ENCODE results near the gene TSR3.

The TSR3 gene

DNA sequence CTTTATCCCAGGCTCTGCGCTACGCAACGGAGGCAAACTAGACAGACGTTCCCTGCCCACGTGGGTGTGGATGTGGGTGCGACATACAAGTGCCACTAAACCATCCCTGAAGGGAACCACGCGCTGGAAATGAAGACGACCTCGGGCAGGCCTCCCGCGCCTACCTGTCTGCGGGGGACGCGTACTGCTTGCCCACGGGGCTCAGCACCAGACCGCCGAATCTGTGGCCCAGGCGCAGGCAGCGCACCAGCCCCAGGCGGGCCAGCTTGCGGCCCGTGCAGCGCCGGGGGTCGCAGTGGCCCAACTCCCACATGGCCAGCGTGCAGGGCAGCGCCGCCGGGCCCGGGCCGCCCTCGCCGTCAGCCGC is 480 bp downstream of the TSR3 start:
- DNase-seq (ENCODE audit: low read depth), result no peak

DNA sequence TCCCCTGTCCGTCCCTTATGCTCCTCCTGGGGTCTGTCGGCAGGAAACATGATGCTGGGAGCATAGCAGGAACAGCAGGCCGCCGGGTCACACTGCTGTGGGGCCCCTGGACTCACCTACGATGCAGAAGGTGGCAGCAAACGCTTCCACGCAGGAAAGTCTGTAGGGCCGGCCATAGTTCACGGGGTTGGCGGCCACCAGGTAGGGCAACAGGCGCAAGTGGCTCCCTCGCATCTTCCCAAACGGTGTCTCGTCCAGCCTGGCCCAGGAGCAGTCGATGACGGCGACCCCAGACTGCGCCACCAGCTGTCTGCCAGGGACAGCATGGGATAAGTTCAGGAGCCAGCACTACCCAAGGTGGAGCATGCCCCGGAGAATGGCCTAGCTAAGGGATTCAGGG is 987 bp downstream of the TSR3 start:
- DNase-seq (ENCODE audit: low read depth), result no peak

DNA sequence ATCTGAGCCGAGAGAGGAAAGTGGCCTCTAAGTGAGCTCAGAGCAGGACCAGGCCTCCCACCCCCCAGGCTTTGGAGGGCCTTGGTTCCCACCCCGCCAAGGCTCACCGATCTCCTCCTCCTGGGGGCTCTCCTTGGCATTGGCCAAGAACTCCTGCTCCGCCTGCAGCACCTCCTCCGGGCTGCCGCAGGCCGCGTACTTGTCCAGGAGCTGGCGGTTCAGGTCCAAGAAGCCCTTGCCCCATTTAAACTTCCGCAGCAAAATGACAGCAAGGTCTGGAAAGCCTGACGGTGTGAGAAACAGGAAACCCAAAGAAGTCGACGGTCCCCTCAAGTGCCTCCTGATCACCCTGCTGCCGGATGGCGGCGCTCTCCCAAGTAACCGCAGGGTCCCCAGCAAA is 1.7 kb downstream of the TSR3 start:
- DNase-seq (ENCODE audit: low read depth), result no peak

DNA sequence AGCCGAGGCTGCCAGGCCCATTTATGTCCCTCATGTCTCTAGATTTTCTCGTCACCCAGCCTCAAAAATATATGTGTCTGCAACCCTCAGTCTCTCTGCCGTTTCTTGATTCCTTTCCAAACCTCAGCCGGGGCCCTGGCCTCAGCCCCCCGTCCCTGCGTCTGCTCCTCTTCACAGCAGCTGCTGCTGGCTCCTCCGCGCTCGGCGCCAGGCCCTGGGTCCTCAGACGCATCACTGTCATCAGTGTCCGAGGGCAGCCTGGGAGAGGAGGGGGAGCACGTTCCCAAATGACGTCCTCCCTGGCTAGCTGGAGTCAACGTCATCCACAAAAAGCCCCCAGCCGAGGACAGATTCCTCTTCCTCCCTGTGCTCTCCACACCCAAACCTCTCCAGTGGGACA is 2.3 kb downstream of the TSR3 start:
- DNase-seq (ENCODE audit: low read depth), result no peak

DNA sequence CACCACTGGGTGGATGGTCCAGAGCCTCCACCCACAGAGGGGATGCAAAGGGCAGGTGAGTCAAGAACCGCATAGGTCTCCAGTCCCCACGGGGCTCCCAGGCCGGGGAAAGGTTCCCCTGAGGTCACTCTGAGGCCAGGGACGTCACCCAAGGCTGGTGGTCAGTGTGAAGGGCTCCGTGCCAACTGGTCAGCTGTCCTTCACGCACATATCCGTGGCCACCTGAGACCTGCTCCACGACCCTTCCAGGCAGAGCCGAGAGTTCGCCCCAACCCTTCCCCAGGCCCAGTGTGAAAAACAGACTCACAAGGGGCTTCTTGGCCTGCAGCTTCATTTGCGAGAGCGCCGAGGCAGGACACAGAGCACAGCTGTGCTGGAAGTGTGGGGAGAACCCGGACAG is 2.8 kb downstream of the TSR3 start:
- DNase-seq (ENCODE audit: low read depth), result no peak

DNA sequence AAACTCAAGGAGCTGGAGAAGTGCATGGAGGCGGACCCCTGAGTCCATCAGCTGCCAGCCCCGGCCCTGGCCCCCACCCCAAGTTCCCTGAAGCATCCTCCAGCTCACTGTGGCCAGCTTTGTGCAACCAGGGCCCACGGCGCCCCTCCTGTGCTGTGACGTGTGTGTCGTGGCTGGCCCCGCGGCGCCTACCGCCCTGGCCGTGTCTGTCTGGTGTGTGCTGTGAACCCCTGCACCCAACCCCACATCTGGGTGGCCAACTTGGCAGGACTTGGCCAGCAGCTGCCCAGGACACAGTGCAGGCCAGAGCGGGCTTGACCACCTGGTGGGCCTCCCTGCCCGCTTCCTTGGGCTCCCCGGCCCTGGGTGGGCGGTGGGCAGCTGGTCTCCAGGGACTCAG is 3.2 kb downstream of the TSR3 start:
- DNase-seq (ENCODE audit: low read depth), result no peak

DNA sequence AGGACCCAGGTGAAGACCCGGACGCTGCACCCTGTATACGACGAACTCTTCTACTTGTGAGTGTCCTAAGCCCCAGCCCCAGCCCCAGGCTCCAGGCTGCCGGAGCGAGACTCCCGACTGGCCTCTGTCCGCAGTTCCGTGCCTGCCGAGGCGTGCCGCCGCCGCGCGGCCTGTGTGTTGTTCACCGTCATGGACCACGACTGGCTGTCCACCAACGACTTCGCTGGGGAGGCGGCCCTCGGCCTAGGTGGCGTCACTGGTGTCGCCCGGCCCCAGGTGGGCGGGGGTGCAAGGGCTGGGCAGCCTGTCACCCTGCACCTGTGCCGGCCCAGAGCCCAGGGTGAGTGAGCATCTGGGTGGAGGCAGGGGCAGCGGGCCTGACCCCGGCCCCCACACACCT is 3.7 kb downstream of the TSR3 start:
- DNase-seq (ENCODE audit: low read depth), result no peak

DNA sequence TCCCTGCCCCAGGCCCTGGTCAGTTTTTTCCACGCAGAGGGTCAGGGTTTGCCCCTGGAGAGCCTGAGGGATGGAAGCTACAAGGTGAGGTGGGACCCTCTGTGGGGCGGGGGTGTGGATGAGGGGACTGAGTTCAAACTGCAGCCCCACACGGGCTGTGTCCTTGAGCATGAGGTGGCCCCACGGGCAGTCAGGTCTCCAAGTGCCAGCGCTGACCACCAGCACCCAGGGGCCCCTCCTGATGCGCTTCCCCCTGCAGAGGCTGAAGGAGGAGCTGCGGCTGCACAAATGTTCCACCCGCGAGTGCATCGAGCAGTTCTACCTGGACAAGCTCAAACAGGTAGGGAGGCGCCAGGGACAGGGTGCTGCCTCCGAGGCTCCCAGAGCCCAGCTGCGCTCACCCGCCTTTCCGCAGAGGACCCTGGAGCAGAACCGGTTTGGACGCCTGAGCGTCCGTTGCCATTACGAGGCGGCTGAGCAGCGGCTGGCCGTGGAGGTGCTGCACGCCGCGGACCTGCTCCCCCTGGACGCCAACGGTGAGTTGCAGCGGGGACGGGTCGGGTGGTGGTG is 4.3 kb downstream of the TSR3 start:
- DNase-seq (ENCODE audit: low read depth), result no peak

DNA sequence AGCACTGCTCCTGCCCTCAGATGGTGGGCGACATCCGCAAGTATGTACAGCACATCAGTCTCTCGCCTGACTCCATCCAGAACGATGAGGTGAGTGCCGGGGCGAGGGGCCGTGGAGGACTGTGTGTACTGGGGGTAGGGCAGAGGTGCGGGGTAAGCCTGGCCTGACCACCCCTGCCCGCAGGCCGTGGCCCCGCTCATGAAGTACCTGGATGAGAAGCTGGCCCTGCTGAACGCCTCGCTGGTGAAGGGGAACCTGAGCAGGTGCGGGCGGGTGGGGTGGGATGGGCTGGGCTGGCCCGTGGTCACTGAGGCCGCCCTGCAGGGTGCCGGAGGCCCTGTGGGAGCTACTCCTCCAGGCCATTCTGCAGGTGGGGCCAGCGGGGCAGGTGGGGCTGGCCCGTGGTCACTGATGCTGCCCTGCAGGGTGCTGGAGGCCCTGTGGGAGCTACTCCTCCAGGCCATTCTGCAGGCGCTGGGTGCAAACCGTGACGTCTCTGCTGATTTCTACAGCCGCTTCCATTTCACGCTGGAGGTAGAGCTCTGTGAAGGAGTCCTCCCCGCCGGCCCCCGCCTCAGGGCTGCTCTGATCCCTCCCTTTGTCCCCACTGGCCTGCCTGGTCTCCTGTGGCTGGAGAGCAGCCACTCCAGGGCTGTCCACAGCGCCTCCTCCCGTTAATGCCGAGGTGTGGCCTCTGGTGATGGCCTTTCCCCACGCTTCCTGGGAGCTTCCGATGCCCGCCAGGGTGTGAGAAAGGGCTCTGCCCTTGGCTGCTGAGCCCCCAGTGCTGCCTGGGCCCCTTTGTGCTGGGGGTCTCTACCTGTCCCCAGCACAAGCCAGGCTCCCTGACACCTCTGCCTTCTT is 5.0 kb downstream of the TSR3 start:
- no peak for DNase-seq (ENCODE audit: low read depth)

DNA sequence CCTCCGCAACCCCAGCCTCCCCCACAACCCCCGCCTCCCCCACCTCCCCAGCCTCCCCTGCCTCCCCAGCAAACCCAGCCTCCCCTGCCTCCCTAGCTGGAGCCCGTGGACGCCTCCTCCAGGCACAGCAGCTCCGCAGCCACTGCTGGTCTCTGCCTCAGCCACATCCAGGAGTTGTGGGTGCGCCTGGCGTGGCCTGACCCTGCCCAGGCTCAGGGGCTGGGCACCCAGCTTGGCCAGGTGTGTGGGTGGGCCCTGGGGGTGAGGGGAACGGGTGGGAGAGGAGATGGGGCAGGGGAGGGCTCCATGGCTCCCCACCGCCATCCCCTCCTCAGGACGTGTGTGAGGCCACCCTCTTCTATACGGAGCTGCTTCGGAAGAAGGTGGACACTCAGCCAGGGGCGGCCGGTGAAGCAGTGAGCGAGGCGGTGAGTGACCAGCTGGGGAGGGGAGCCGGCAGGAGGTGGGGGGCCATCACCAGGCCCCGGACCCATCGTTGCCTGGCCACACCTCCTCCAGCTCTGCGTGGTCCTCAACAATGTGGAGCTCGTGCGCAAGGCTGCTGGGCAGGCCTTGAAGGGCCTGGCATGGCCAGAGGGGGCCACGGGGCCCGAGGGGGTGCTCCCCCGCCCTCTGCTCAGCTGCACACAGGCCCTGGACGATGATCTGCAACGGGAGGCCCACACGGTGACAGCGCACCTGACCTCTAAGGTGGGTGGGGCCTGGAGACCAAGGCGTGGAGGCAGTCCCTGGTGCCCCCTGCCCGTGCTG is 5.8 kb downstream of the TSR3 start:
- DNase-seq (ENCODE audit: low read depth), result no peak

DNA sequence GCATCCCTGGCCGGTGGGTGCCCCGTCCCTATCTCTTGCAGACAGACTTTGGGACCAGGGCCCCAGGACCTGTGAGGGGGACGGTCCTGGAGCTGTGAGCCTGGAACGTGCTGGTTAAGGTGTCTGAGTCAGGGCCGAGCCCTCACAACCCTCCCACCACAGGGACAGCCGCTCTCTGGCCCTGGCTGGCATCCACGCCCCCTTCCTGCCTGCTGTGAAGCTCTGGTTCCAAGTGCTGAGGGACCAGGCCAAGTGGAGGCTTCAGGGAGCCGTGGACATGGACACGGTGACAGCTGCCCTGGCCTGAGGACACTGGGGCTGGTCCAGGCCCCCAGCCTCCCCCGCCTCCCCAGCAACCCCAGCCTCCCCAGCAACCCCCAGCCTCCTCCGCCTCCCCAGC is 6.6 kb downstream of the TSR3 start:
- no peak for DNase-seq (ENCODE audit: low read depth)

DNA sequence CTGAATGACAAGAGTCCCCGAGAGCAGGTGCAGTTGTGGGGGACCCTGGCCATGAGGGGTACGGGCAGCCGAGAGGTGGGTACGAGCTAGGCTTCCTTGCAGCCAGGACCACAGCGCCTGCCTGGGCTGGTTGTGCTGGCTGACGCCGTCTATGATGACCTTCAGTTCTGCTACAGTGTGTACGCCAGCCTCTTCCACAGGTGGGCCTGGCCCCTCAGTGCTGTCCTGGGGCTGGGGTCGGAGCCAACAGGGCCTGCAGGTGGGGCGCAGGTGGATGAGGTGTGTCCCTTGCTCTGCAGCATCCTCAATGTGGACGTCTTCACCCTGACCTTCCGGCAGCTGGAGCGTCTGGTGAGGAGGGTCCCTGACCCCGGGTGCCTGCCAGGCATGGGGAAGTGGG is 7.2 kb downstream of the TSR3 start:
- no peak for DNase-seq (ENCODE audit: low read depth)

DNA sequence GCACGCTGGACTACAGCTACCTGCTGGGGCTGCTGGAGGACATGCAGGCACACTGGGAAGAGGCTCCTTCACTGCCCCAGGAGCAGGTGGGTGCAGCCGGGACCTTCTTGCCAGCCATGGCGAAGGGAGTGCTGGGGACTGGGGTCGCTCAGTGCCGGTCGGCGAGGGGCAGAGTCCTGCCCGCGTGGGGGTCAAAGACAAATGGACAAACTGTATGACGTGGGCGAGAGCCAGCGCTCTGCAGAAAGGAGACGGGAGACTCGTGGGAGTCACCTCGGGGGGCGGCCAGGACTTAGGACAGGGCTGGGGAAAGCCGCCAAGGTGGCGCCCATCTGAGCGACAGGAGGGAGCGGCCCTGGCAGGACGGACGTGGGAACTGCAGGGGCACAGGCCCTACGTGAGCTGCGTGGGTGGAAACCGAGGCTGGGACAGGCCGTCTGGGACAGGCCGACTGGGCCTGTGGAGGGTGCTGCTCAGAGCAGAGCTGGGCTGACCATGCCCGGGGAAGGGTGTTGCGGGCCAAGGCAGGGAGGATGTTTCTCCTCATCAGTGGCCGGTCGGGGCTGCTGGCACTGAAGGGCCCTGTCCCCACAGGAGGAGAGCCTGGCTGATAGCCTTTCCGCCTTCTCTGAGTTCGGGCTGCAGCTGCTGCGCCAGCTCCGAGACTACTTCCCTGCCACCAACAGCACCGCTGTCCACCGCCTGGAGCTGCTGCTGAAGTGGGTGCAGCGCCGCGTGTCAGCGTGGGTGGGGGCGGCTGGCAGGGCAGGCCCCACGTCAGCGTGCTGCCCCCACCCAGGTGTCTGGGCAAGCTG is 8.0 kb downstream of the TSR3 start:
- DNase-seq (ENCODE audit: low read depth), result no peak

DNA sequence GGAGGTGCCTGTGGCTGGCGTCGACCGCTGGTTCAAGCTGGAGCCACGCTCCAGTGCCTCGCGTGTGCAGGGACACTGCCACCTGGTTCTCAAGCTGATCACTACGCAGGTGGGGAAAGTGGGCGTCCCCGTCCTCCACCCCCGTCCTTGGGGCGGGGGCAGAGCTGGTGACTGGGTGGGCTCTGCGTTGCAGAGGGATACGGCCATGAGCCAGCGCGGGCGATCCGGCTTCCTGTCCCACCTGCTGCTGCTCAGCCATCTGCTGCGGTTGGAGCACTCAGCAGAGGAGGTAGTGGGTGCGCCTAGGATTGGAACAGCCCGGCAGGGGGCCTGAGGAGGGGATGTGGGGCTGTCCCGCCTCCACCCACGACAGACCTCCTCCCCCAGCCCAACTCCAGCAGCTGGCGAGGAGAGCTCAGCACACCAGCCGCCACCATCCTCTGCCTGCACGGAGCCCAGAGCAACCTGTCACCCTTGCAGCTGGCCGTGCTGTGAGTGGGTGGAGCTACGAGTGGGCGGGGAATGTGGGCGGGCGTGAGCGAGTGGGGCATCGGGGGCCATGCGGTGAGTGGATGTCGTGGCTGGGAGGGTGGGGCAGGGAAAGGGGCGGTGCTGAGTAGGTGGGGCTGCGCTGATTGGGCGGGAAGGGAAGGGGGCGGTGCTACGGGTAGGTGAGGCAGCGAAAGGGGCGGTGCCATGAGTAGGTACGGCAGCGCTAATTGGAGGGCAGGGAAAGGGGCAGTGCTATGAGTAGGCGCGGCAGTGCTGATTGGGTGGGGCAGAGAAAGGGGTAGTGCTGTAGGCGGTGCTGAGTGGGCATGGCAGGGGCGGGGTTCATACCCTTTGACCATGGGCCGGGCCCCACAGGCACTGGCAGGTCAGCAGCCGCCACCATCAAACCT is 8.9 kb downstream of the TSR3 start:
- DNase-seq (ENCODE audit: low read depth), result peak; percentile 87

DNA sequence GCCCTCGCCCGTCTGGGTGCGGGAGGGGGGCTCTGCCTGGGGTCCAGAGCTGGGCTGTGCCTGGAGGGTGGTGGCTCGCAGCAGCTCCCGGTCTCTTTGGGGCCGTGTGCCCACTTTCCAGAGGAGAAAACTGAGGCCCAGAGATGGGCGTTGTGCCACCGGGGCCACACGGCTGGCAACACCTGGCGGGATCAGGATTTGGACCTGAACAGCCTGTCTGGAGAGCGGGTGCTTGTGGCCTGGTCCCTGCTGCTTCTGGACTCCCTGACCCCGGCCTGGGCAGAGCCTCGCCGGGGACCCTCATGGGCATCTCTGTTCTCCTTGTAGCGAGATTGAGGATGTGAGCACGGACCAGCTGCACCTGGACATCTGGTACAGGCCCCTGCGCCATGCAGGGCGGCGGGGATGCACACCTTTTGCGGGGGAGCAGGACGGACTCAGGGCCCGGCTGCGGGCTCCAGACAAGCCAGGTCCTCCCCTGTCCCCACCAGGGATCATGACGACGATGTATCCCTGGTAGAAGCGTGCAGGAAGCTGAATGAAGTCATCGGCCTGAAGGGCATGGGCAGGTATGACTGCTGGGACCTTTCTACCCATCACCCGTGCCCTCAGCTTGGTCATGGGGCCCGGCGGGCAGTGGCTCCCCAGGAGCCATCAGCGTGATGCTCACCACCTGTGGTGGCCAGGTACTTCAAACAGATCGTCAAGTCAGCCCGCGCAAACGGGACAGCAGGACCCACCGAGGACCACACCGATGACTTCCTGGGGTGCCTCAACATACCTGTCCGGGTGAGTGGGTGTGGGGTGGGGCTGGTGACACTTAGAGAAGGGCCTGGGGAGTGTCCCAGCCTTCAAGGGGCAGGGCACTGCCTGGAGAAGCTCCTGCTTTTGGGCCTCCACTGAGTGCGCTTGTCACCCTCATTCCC is 9.9 kb downstream of the TSR3 start:
- no peak for DNase-seq (ENCODE audit: low read depth)

DNA sequence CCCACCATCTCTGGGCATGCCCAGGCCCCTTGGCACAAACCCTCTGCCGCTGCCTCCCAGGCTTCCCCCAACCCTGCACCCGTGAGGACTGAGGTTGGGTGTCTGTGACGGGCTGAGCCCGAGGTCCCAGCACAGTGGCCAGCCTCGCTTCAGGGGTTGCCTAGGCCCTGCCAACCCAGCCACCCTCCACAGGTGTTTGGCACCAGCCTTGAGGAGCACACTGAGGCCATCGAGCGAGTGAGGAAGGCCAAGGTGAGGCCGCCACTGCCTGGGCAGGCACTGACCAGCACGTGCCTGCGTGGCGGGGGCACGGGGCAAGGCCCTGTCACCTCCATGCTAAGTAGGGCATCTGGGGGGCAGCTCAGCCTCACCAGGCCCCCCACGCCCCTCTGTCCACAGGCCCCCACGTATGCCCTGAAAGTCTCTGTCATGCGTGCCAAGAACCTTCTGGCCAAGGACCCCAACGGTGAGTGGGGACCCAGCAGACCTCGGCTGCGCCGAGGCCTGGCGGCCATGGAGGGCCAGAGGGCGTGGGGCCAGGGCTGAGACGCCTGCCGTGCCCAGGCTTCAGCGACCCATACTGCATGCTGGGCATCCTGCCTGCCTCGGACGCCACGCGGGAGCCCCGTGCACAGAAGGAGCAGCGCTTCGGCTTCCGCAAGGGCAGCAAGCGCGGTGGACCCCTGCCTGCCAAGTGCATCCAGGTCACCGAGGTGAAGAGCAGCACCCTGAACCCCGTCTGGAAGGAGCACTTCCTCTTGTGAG is 10.8 kb downstream of the TSR3 start:
- DNase-seq (ENCODE audit: low read depth), result no peak

DNA sequence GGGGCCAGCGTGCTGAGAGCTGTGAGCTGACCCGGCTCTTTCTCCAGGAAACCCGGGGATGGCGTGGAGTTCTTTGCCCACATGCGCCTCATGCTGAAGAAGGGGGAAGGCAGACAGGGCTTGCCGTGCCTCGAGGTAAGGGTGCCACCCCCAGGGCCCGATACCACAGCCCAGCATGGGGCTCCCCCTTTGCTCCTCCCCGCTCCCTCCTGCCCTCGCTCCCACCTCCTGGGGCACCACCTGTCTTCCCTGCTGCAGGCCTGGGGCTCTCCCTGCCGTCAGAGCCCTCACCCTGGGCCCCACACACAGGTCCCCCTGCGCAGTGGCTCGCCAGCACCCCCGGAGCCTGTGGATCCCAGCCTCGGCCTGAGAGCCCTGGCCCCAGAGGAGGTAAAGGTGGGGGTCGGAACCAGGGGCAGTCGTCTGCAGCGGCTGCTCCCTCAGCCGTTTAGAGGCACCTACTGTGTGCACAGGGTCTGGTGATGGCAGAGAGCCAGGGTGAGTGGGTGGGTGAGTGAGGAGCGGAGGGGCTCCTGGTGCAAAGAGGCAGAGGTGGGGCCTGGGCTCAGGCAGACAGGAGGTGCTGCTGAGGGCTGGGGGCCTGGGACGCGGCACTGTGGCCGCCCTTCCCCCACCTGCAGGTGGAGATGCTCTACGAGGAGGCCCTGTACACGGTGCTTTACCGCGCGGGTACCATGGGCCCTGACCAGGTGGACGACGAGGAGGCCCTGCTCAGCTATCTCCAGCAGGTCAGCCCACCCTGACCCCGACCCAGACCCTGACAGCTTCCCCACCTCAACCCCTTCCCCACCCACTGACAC is 12.6 kb downstream of the TSR3 start:
- no peak for DNase-seq (ENCODE audit: low read depth)

DNA sequence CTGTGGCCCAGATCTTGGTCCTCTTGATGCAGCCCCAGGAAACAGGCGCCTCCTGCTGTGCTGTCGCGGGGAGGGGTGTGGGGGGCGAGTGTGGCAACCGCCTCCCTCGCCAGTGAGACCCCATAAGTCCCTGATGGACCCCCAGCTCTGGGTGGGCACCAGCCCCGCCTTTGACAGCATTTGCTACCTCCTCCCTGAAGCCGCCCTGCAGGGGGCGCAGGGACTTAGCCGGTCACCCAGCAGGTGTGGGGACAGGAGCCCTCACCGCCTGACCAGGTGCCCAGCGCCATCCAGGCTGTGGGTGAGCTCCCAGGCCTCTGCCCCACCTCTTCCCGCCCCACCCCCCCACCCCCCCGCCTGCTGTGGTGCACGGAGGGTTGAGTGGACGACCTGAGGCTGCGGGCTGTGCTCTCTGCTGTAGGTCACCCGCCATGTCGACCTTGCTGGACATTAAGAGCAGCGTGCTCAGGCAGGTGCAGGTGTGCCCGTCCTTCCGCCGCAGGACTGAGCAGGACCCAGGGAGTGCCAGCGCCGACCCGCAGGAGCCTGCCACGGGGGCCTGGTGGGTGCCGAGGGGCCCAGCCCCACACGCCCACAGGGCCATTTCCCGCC is 13.5 kb downstream of the TSR3 start:
- DNase-seq (ENCODE audit: low read depth), result no peak
